HepG2 (cell line): ENCODE data around the gene PRR30. TPM values are rescaled to one million over a fixed set of nuclear protein-coding genes. Genes with fewer than 3 reads are reported as not detected.

Experiments
- CBX5 ChIP-seq: sonication (generic); formaldehyde crosslinking; IDR thresholded peaks from 2 replicates; pipeline ENCODE4 v1.4.0; 2020; ENCODE audit warnings: missing genetic modification reagents, borderline replicate concordance
- DDIT3 ChIP-seq: sonication (generic); formaldehyde crosslinking; IDR thresholded peaks from 2 replicates; pipeline ENCODE4 v1.4.0; 2020; ENCODE audit warnings: mild to moderate bottlenecking, missing genetic modification reagents
- FOSL2 ChIP-seq: sonication (generic); formaldehyde crosslinking; IDR thresholded peaks from 2 replicates; pipeline ENCODE4 v1.4.0; 2020; ENCODE audit warnings: missing genetic modification reagents
- IRX3 ChIP-seq: sonication (generic); formaldehyde crosslinking; IDR thresholded peaks from 2 replicates; pipeline ENCODE4 v1.8.1; 2023; ENCODE audit warnings: mild to moderate bottlenecking, low read depth, missing genetic modification reagents, borderline replicate concordance
- JUN ChIP-seq: sonication (generic); formaldehyde crosslinking; IDR thresholded peaks from 2 replicates; pipeline ENCODE4 v1.4.0; 2020; ENCODE audit warnings: mild to moderate bottlenecking, missing genetic modification reagents
- KMT2A ChIP-seq: sonication (generic); formaldehyde crosslinking; IDR thresholded peaks from 2 replicates; pipeline ENCODE4 v1.4.0; 2020; ENCODE audit warnings: missing genetic modification reagents
- MAX ChIP-seq: IDR thresholded peaks from 2 replicates; pipeline ENCODE4 v1.6.1; 2012; ENCODE audit warnings: inconsistent platforms
- POGK ChIP-seq: sonication (generic); formaldehyde crosslinking; conservative IDR thresholded peaks from 2 replicates; pipeline ENCODE4 v1.8.0; 2022; ENCODE audit warnings: mild to moderate bottlenecking, moderate library complexity, missing genetic modification reagents
- SALL1 ChIP-seq: sonication (generic); formaldehyde crosslinking; IDR thresholded peaks from 2 replicates; pipeline ENCODE4 v1.8.0; 2022; ENCODE audit warnings: mild to moderate bottlenecking, missing genetic modification reagents
- SOX6 ChIP-seq, 2 experiments: fragments of 450-650 bp in 1 of 2; sonication (generic) in 1 of 2; formaldehyde crosslinking in 1 of 2; IDR thresholded peaks; 2 replicates each; pipeline versions ENCODE4 v1.4.0 to v1.6.1; 2017 to 2020; ENCODE audit warnings: antibody characterized with exemption in 1 of 2, mild to moderate bottlenecking in 1 of 2, missing genetic modification reagents in 1 of 2
- THAP11 ChIP-seq: IDR thresholded peaks from 2 replicates; pipeline ENCODE4 v1.6.1; 2016; ENCODE audit warnings: missing biosample characterization, missing genetic modification reagents
- ZBTB4 ChIP-seq: sonication (generic); formaldehyde crosslinking; IDR thresholded peaks from 2 replicates; pipeline ENCODE4 v1.4.0; 2020; ENCODE audit warnings: missing genetic modification reagents, mild to moderate bottlenecking, borderline replicate concordance
- ZNF260 ChIP-seq: sonication (generic); formaldehyde crosslinking; IDR thresholded peaks from 2 replicates; pipeline ENCODE4 v1.4.0; 2020; ENCODE audit warnings: missing genetic modification reagents, low read depth, mild to moderate bottlenecking, borderline replicate concordance
- ZNF274 ChIP-seq: sonication (generic); formaldehyde crosslinking; IDR thresholded peaks from 2 replicates; pipeline ENCODE4 v1.5.1; 2020; ENCODE audit warnings: mild to moderate bottlenecking, missing genetic modification reagents
- ZNF343 ChIP-seq: sonication (generic); formaldehyde crosslinking; IDR thresholded peaks from 2 replicates; pipeline ENCODE4 v1.4.0; 2020; ENCODE audit warnings: mild to moderate bottlenecking, missing genetic modification reagents
- ZNF670 ChIP-seq: sonication (generic); formaldehyde crosslinking; IDR thresholded peaks from 2 replicates; pipeline ENCODE4 v1.8.0; 2022; ENCODE audit warnings: mild to moderate bottlenecking, missing genetic modification reagents, borderline replicate concordance
- ZNF687 ChIP-seq: sonication (generic); formaldehyde crosslinking; IDR thresholded peaks from 2 replicates; pipeline ENCODE4 v1.5.1; 2020; ENCODE audit warnings: mild to moderate bottlenecking, missing genetic modification reagents, moderate library complexity
- ZNF749 ChIP-seq: sonication (generic); formaldehyde crosslinking; IDR thresholded peaks from 2 replicates; pipeline ENCODE4 v1.8.0; 2022; ENCODE audit warnings: mild to moderate bottlenecking, missing genetic modification reagents, moderate library complexity, borderline replicate concordance
- polyA plus RNA-seq, 8 experiments: library from polyadenylated mRNA; depleted of rRNA in 3 of 8; stranded (reverse) in 7 of 8; unstranded in 1 of 8; fragments of >200 nt; fragmentation: Illumina TruSeq in 4 of 8; extraction: Trizol in 4 of 8; gene quantifications; 2 replicates each; pipeline versions ENCODE4 v1.2.1 to v1.2.3, GENCODE V29; 2011 to 2016; ENCODE audit warnings: low read depth in 4 of 8, missing spikeins in 1 of 8, mixed read lengths in 1 of 8; ENCODE audit not compliant: insufficient read depth in 1 of 8
- total RNA-seq, 5 experiments: library from RNA; depleted of rRNA; stranded (reverse); fragments of >200 nt; fragmentation: Illumina TruSeq; extraction: Trizol; gene quantifications; 2 replicates each; pipeline ENCODE4 v1.2.3, GENCODE V29; 2016; ENCODE audit warnings: low read depth in 1 of 5

PRR30 gene
- total and polyA plus RNA-seq, 2 of the 13 experiments (the other 11 are each of a cell fraction or from before 2014, with no cell fraction given), result not detected

GRCh38 chr2:27089111-27089954 lies 49.9 kb downstream of the PRR30 start (continued):
- TF ChIP-seq CBX5 (CRISPR knock-in tag) (no peak), SOX6 (IDR thresholded peaks at IDR 0.05) (no peak), SOX6 (CRISPR knock-in tag; IDR thresholded peaks at IDR 0.05) (0 out of 2 replicates have a peak, but pooled peaks have one; percentile 28), DDIT3 (no peak), ZNF274 (CRISPR knock-in tag) (no peak), ZNF670 (CRISPR knock-in tag) (no peak), MAX (peak; percentile 5; the same call in 1 of the 2 replicates), ZNF343 (no peak), POGK (CRISPR knock-in tag) (no peak), ZNF260 (CRISPR knock-in tag) (no peak), ZBTB4 (CRISPR knock-in tag) (0 out of 2 replicates have a peak, but pooled peaks have one; percentile 14), THAP11 (no peak), FOSL2 (no peak), IRX3 (CRISPR knock-in tag) (no peak), ZNF687 (peak; percentile 67), JUN (CRISPR knock-in tag) (no peak), ZNF749 (CRISPR knock-in tag) (no peak), KMT2A (CRISPR knock-in tag) (0 out of 2 replicates have a peak, but pooled peaks have one; percentile 23), SALL1 (CRISPR knock-in tag) (peak; percentile 19; the same call in 1 of the 2 replicates)
